ENCODE data around the gene GDA. TPM values are rescaled to one million over a fixed set of nuclear protein-coding genes. Genes with fewer than 3 reads are reported as not detected.

The GDA gene
- total and polyA plus RNA-seq, 2 experiments from 2014 or later: not detected

- WGBS, 2 experiments (ENCODE audit: low coverage in 1 of 2, low lambda C conversion rate in 2 of 2, missing lambda C conversion rate in 2 of 2): 45 to 58% methylated on average over 6 of the region's 6 CpGs
These were observed 11.4 kb upstream of the GDA start for GRCh38 chr9:72137697-72138365.

DNA sequence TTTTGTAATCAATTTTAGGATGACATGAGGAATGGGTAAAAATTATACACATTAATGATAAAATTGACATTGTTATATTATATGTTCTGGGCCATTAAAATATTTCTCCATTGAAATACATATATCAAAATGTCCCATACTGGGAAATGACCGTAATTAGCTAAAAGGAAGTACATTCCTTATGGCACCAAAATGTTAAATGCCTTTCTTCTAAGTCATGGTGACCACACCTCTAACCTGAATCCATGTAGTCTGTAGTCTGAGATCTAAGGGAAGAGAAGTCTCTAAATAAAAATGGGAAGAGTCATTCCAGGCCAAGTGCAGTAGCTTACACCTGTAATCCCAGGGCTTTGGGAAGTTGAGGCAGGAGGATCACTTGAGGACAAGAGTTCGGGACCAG, 10.0 kb upstream of the GDA start:
- no peak for TF ChIP-seq EZH2 (IDR thresholded peaks at IDR 0.05; ENCODE audit: insufficient read depth, poor library complexity, severe bottlenecking)
- no peak for TF ChIP-seq EZH2phosphoT487 (IDR thresholded peaks at IDR 0.05; ENCODE audit: insufficient read depth, low read depth)
- H3K27ac ChIP-seq: no peak overlapping the region
- H3K9me3 ChIP-seq (ENCODE audit: low read depth): no peaks in the 10 kb centered on the region
- WGBS, 2 experiments (ENCODE audit: low coverage in 1 of 2, low lambda C conversion rate in 2 of 2, missing lambda C conversion rate in 2 of 2): 33 to 37% methylated on average over 2 of the region's 2 CpGs
- H3K4me3 ChIP-seq: no peak overlapping the region
- H2AFZ ChIP-seq: no peak overlapping the region
- H3K79me2 ChIP-seq (ENCODE audit: insufficient read depth): no peaks in the 10 kb centered on the region
- 0 out of 2 replicates have a peak, but pooled peaks cover 4% of the 10 kb centered on the region for H3K27me3 ChIP-seq (replicated peaks; ENCODE audit: insufficient read depth)
- DNase-seq: no peak
- in situ Hi-C loops (cut with MboI): no loop called here
- H3K9me2 ChIP-seq (ENCODE audit: insufficient read depth): no peaks in the 10 kb centered on the region
- H3K9ac ChIP-seq: no peak overlapping the region
- H3F3A ChIP-seq (ENCODE audit: insufficient read depth): no peaks in the 10 kb centered on the region
- H3K4me2 ChIP-seq (ENCODE audit: unreplicated experiment): no peak overlapping the region
- H4K20me1 ChIP-seq (ENCODE audit: insufficient read depth): no peaks in the 10 kb centered on the region
- no peaks in the 10 kb centered on the region for H3K4me1 ChIP-seq (ENCODE audit: insufficient read depth)
- H3K36me3 ChIP-seq (ENCODE audit: low read depth): no peaks in the 10 kb centered on the region

More at GRCh38 chr9:72137697-72138365, 11.4 kb upstream of the GDA start:
- H4K20me1 ChIP-seq (ENCODE audit: insufficient read depth): no peaks in the 10 kb centered on the region
- H3K27ac ChIP-seq: no peak overlapping the region
- H3K4me1 ChIP-seq (ENCODE audit: insufficient read depth): no peaks in the 10 kb centered on the region
- no peaks in the 10 kb centered on the region for H3K9me2 ChIP-seq (ENCODE audit: insufficient read depth)
- H3K9ac ChIP-seq: no peak overlapping the region
- no peaks in the 10 kb centered on the region for H3F3A ChIP-seq (ENCODE audit: insufficient read depth)
- H3K36me3 ChIP-seq (ENCODE audit: low read depth): no peaks in the 10 kb centered on the region
- H2AFZ ChIP-seq: no peak overlapping the region
- in situ Hi-C loops (cut with MboI): no loop called here
- 0 out of 2 replicates have a peak, but pooled peaks cover 4% of the 10 kb centered on the region for H3K27me3 ChIP-seq (replicated peaks; ENCODE audit: insufficient read depth)
- DNase-seq: no peak
- H3K9me3 ChIP-seq (ENCODE audit: low read depth): no peaks in the 10 kb centered on the region
- no peak overlapping the region for H3K4me3 ChIP-seq
- H3K4me2 ChIP-seq (ENCODE audit: unreplicated experiment): no peak overlapping the region
- H3K79me2 ChIP-seq (ENCODE audit: insufficient read depth): no peaks in the 10 kb centered on the region
- TF ChIP-seq EZH2 (IDR thresholded peaks at IDR 0.05; ENCODE audit: insufficient read depth, poor library complexity, severe bottlenecking) (no peak), EZH2phosphoT487 (IDR thresholded peaks at IDR 0.05; ENCODE audit: insufficient read depth, low read depth) (no peak)

DNA sequence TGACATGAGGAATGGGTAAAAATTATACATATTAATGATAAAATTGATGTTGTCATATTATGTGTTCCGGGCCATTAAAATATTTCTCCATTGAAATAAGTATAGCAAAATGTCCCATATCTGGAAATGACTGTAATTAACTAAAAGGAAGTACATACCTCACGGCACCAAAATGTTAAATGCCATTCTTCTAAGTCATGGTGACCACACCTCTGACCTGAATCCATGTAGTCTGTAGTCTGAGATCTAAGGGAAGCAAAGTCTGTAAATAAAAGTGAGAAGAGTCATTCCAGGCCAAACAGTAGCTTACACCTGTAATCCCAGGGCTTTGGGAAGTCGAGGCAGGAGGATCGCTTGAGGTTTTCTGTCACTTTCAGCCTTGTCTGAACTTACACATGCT, 8.7 kb upstream of the GDA start:
- Histone ChIP-seq H3K9me3 (ENCODE audit: low read depth) (no peaks in the 10 kb centered on the region), H3K4me1 (ENCODE audit: insufficient read depth) (no peaks in the 10 kb centered on the region), H3F3A (ENCODE audit: insufficient read depth) (no peaks in the 10 kb centered on the region), H3K4me3 (no peak overlapping the region), H3K27ac (no peak overlapping the region), H3K36me3 (ENCODE audit: low read depth) (no peaks in the 10 kb centered on the region), H4K20me1 (ENCODE audit: insufficient read depth) (no peaks in the 10 kb centered on the region), H3K27me3 (replicated peaks; ENCODE audit: insufficient read depth) (0 out of 2 replicates have a peak, but pooled peaks cover 4% of the 10 kb centered on the region), H2AFZ (no peak overlapping the region), H3K9ac (no peak overlapping the region), H3K4me2 (ENCODE audit: unreplicated experiment) (no peak overlapping the region), H3K79me2 (ENCODE audit: insufficient read depth) (no peaks in the 10 kb centered on the region), H3K9me2 (ENCODE audit: insufficient read depth) (no peaks in the 10 kb centered on the region)
- 37 to 49% methylated on average over 4 of the region's 4 CpGs for WGBS, 2 experiments (ENCODE audit: low coverage in 1 of 2, low lambda C conversion rate in 2 of 2, missing lambda C conversion rate in 2 of 2)
- in situ Hi-C loops (cut with MboI): no loop called here
- TF ChIP-seq EZH2 (IDR thresholded peaks at IDR 0.05; ENCODE audit: insufficient read depth, poor library complexity, severe bottlenecking) (no peak), EZH2phosphoT487 (IDR thresholded peaks at IDR 0.05; ENCODE audit: insufficient read depth, low read depth) (no peak)
- no peak for DNase-seq

GRCh38 chr9:72141484-72141883, 7.8 kb upstream of the GDA start:
- in situ Hi-C loops (cut with MboI): no loop called here
- no peak overlapping the region for H3K4me2 ChIP-seq (ENCODE audit: unreplicated experiment)
- DNase-seq: no peak
- TF ChIP-seq EZH2phosphoT487 (IDR thresholded peaks at IDR 0.05; ENCODE audit: insufficient read depth, low read depth) (no peak), EZH2 (IDR thresholded peaks at IDR 0.05; ENCODE audit: insufficient read depth, poor library complexity, severe bottlenecking) (no peak)
- H3K79me2 ChIP-seq (ENCODE audit: insufficient read depth): no peaks in the 10 kb centered on the region
- no peaks in the 10 kb centered on the region for H3F3A ChIP-seq (ENCODE audit: insufficient read depth)
- no peak overlapping the region for H2AFZ ChIP-seq
- 0 out of 2 replicates have a peak, but pooled peaks cover 4% of the 10 kb centered on the region for H3K27me3 ChIP-seq (replicated peaks; ENCODE audit: insufficient read depth)
- no peaks in the 10 kb centered on the region for H3K4me1 ChIP-seq (ENCODE audit: insufficient read depth)
- H3K36me3 ChIP-seq (ENCODE audit: low read depth): no peaks in the 10 kb centered on the region
- no peaks in the 10 kb centered on the region for H3K9me2 ChIP-seq (ENCODE audit: insufficient read depth)
- H3K27ac ChIP-seq: no peak overlapping the region
- WGBS, 2 experiments (ENCODE audit: low coverage in 1 of 2, low lambda C conversion rate in 2 of 2, missing lambda C conversion rate in 2 of 2): 57 to 64% methylated on average over 3 of the region's 3 CpGs
- no peaks in the 10 kb centered on the region for H4K20me1 ChIP-seq (ENCODE audit: insufficient read depth)
- H3K9me3 ChIP-seq (ENCODE audit: low read depth): no peaks in the 10 kb centered on the region
- H3K4me3 ChIP-seq: no peak overlapping the region
- H3K9ac ChIP-seq: no peak overlapping the region

All from GM23248 (cell line).